HCT116 (cell line): Measurements from ENCODE around the gene TBKBP1. TPM values are rescaled to one million over a fixed set of nuclear protein-coding genes. Genes with fewer than 3 reads are reported as not detected.
A peak's percentile ranks its signal among the peaks of the same experiment; 100 is the strongest.

Experiments
- ATAC-seq: fragments of 200-7000 bp; cut with Tn5 transposase; 2 replicates; pipeline ENCODE4 v1.9.1; 2020; ENCODE audit warnings: mild to moderate bottlenecking, moderate library complexity
- BruUV-seq: library from RNA; stranded (reverse); fragments of 400-500 nt; replicated peaks from 2 replicates; lab custom pipeline; 2021; lab: Mats Ljungman, UMichigan
- CTCF ChIA-PET: fragments of 300-600 bp; sonication (Branson Sonifier 250); formaldehyde crosslinking; loops from one replicate; lab custom pipeline; 2021; ENCODE audit warnings: antibody characterized with exemption; lab: Charles Lee
- POLR2A ChIA-PET: fragments of 300-600, 350-600 bp; sonication (Branson Sonifier 250); formaldehyde crosslinking; loops from one replicate; lab custom pipeline; 2021; ENCODE audit warnings: antibody characterized with exemption; lab: Charles Lee
- RAD21 ChIA-PET, 2 experiments: fragments of 300-600 bp; sonication (Branson Sonifier 250); formaldehyde crosslinking; loops; one replicate each; lab custom pipeline; 2023; ENCODE audit warnings: low total read pairs in 2 of 2; ENCODE audit not compliant: uncharacterized antibody in 2 of 2, unreplicated experiment in 2 of 2, low non-redundant PET in 1 of 2; lab: Charles Lee
- DNase-seq: peaks from one replicate; pipeline ENCODE4 v3.0.0-alpha.2; 2010; ENCODE audit warnings: low read depth, low spot score
- H2AFZ ChIP-seq: fragments of 200-600 bp; shearing (Covaris generic), sonication (generic); 2 replicates; pipeline ENCODE4 v1.6.1; 2017; ENCODE audit warnings: low read depth, mixed run types, mixed read lengths, antibody characterized with exemption, low read length; ENCODE audit not compliant: poor library complexity, severe bottlenecking
- H3K27ac ChIP-seq: 2 replicates; pipeline ENCODE4 v1.5.1; 2012; ENCODE audit warnings: low read depth, low read length
- H3K27me3 ChIP-seq: fragments of 200-600 bp; sonication (generic); 2 replicates; pipeline ENCODE4 v1.6.1; 2016; ENCODE audit warnings: mixed run types, low read length, mixed read lengths; ENCODE audit not compliant: insufficient read depth
- H3K36me3 ChIP-seq, 2 experiments: fragments of 200-500 bp in 1 of 2; fragments of 200-600 bp in 1 of 2; sonication (Bioruptor generic) in 1 of 2; sonication (generic) in 1 of 2; 2 replicates each; pipeline versions ENCODE4 v1.5.1 to v1.6.1; 2014 to 2016; ENCODE audit warnings: low read length in 2 of 2, inconsistent platforms in 1 of 2, mixed read lengths in 1 of 2, mixed run types in 1 of 2; ENCODE audit not compliant: insufficient read depth in 2 of 2, control insufficient read depth in 1 of 2
- H3K4me1 ChIP-seq, 2 experiments: fragments of 200-600 bp in 1 of 2; sonication (generic) in 1 of 2; 2 replicates each; pipeline versions ENCODE4 v1.5.1 to v1.6.1; 2012 to 2017; ENCODE audit warnings: low read length in 2 of 2, inconsistent platforms in 1 of 2, mild to moderate bottlenecking in 1 of 2, mixed read lengths in 1 of 2, mixed run types in 1 of 2, moderate library complexity in 1 of 2; ENCODE audit not compliant: insufficient read depth in 2 of 2, control insufficient read depth in 1 of 2
- H3K4me2 ChIP-seq: fragments of 200-600 bp; sonication (generic); 2 replicates; pipeline ENCODE4 v1.6.1; 2017; ENCODE audit warnings: mixed run types, low read length, mixed read lengths
- H3K4me3 ChIP-seq, 2 experiments: fragments of 200-600 bp in 1 of 2; sonication (generic) in 1 of 2; replicated peaks in 1 of 2; 2 replicates each; pipeline ENCODE4 v1.5.1; 2011 to 2016; ENCODE audit warnings: low read length in 2 of 2, control low read depth in 1 of 2, low read depth in 1 of 2, mild to moderate bottlenecking in 1 of 2, mixed read lengths in 1 of 2, mixed run types in 1 of 2
- H3K79me2 ChIP-seq: fragments of 200-600 bp; sonication (generic); 2 replicates; pipeline ENCODE4 v1.6.1; 2017; ENCODE audit warnings: mild to moderate bottlenecking, mixed run types, low read length, moderate library complexity, mixed read lengths; ENCODE audit not compliant: insufficient read depth
- H3K9ac ChIP-seq: fragments of 200-600 bp; sonication (generic); 2 replicates; pipeline ENCODE4 v1.6.1; 2016; ENCODE audit warnings: low read length, mixed read lengths
- H3K9me2 ChIP-seq: fragments of 200-600 bp; sonication (generic), shearing (Covaris generic); 2 replicates; pipeline ENCODE4 v1.6.1; 2017; ENCODE audit warnings: mixed run types, mild to moderate bottlenecking, moderate library complexity; ENCODE audit not compliant: insufficient read depth
- H3K9me3 ChIP-seq, 2 experiments: fragments of 200-500 bp in 1 of 2; fragments of 200-600 bp in 1 of 2; sonication (Bioruptor generic) in 1 of 2; sonication (generic) in 1 of 2; 2 replicates each; pipeline ENCODE4 v1.6.1; 2014 to 2017; ENCODE audit warnings: low read length in 2 of 2, mixed read lengths in 2 of 2, inconsistent platforms in 1 of 2, low read depth in 1 of 2, mild to moderate bottlenecking in 1 of 2, mixed run types in 1 of 2, moderate library complexity in 1 of 2; ENCODE audit not compliant: control insufficient read depth in 1 of 2, insufficient read depth in 1 of 2
- H4K20me1 ChIP-seq: fragments of 200-600 bp; sonication (generic), shearing (Covaris generic); 2 replicates; pipeline ENCODE4 v1.6.1; 2017; ENCODE audit warnings: mixed run types, mild to moderate bottlenecking, moderate library complexity; ENCODE audit not compliant: insufficient read depth
- CEBPB ChIP-seq: IDR thresholded peaks from 2 replicates; pipeline ENCODE4 v1.6.1; 2012; ENCODE audit warnings: low read depth
- EGR1 ChIP-seq: IDR thresholded peaks from 2 replicates; pipeline ENCODE4 v1.6.1; 2012; ENCODE audit warnings: low read depth
- ELF1 ChIP-seq: IDR thresholded peaks from 2 replicates; pipeline ENCODE4 v1.6.1; 2012; ENCODE audit warnings: low read depth, borderline replicate concordance
- FOSL1 ChIP-seq: IDR thresholded peaks from 2 replicates; pipeline ENCODE4 v1.6.1; 2012; ENCODE audit warnings: low read depth
- JUND ChIP-seq: IDR thresholded peaks from 2 replicates; pipeline ENCODE4 v1.6.1; 2012
- POLR2A ChIP-seq: IDR thresholded peaks from 2 replicates; pipeline ENCODE4 v1.7.0; 2011; ENCODE audit warnings: borderline replicate concordance; ENCODE audit not compliant: insufficient read depth, insufficient read length; ENCODE audit errors: extremely low read depth
- POLR2AphosphoS5 ChIP-seq: IDR thresholded peaks from 2 replicates; pipeline ENCODE4 v1.6.1; 2011; ENCODE audit warnings: mild to moderate bottlenecking, low read depth, low read length, moderate library complexity
- RAD21 ChIP-seq: IDR thresholded peaks from 2 replicates; pipeline ENCODE4 v1.6.1; 2012; ENCODE audit warnings: low read depth, mild to moderate bottlenecking
- SIN3A ChIP-seq: IDR thresholded peaks from 2 replicates; pipeline ENCODE4 v1.6.1; 2012; ENCODE audit warnings: low read depth
- ZNF274 ChIP-seq: fragments of 200-500 bp; sonication (Bioruptor generic); IDR thresholded peaks from 2 replicates; pipeline ENCODE4 v1.6.1; 2014; ENCODE audit warnings: mild to moderate bottlenecking, low read depth, low read length, inconsistent platforms
- intact Hi-C: fragments of 100-400 bp; cut with micrococcal nuclease; formaldehyde crosslinking; loops from 2 replicates; pipeline ENCODE4 v1.10.0; 2022
- total RNA-seq: library from RNA; stranded (reverse); gene quantifications from one replicate; pipeline ENCODE4 v1.2.1, GENCODE V29; 2021; ENCODE audit not compliant: unreplicated experiment
- TF ChIP-seq, protein P1 (sequence below): IDR thresholded peaks from 2 replicates; pipeline ENCODE4 v1.6.1; 2012
- TF ChIP-seq, protein P2 (sequence below): IDR thresholded peaks from 2 replicates; pipeline ENCODE4 v1.6.1; 2012
- TF ChIP-seq, protein P3 (sequence below), 3 experiments: fragments of 200-600 bp in 1 of 3; sonication (generic) in 1 of 3; IDR thresholded peaks in 2 of 3; conservative IDR thresholded peaks in 1 of 3; 2 replicates each; pipeline ENCODE4 v1.5.1; 2012 to 2017; ENCODE audit warnings: low read depth in 2 of 3, low read length in 2 of 3, antibody characterized with exemption in 1 of 3, borderline replicate concordance in 1 of 3, control low read depth in 1 of 3, mild to moderate bottlenecking in 1 of 3, mixed read lengths in 1 of 3, mixed run types in 1 of 3, moderate library complexity in 1 of 3; ENCODE audit not compliant: insufficient read depth in 1 of 3
- TF ChIP-seq, protein P4 (sequence below): IDR thresholded peaks from 2 replicates; pipeline ENCODE4 v1.6.1; 2012; ENCODE audit warnings: low read depth

The TBKBP1 gene
- total RNA-seq, 1 experiment from 2014 or later: 12.4 TPM

DNA sequence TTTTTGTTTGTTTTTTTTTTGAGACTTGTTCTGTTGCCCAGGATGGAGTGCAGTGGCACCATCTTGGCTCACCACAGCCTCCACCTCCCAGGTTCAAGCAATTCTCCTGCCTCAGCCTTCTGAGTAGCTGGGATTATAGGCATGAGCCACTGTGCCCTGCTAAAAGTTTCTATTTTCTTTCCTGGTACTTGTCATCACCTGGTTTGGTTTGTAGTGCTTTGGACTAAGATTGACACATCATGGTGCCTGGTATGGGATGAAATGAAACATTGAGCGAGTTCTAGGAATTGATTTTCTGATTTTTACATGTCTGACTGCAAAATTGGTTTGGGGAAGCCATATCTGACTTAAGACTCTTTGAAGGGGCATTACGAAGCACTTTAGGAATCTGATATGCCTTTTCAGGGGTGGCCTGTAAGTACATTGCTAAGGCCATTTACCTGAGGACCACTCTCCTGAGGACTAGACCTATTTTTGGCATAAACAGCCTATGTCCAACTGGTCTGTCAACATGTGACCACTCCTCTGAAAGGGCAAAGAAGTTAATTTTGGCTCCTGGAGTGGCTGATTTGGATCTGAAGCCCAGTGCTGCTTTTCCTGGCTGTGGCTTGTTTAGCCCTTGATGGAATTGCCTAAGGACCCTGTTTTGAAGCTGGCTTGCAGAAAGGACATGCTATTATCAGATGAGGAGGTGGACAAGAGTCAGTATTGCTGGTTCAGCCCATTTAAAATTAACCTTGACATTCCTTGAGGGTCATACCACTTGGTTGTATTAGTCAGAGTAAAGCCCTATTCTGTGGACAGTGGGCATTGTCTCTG, 18.4 kb upstream of the TBKBP1 start:
- Histone ChIP-seq H3K27me3 (no peaks in the 10 kb centered on the region), H4K20me1 (peaks cover 27% of the 10 kb centered on the region; the same call in 1 of the 2 replicates), H3K4me1 (no peaks in the 10 kb centered on the region), H3K9me3 (no peaks in the 10 kb centered on the region), H3K79me2 (peaks cover 87% of the 10 kb centered on the region), H3K4me2 (no peak overlapping the region), H3K9me2 (no peaks in the 10 kb centered on the region), H3K27ac (no peak overlapping the region), H2AFZ (no peak overlapping the region), H3K36me3 (peaks cover 94 to 97% of the 10 kb centered on the region in 2 experiments), H3K9ac (no peak overlapping the region), H3K4me3 (no peak overlapping the region)
- BruUV-seq: TSS peak; percentile 5
- ATAC-seq (no peak), DNase-seq (no peak)
- POLR2A ChIA-PET: interaction anchor here (0.7 kb wide), 1 partner anchor 62 kb away, joined by 3 read pairs; no protein-coding TSS in a partner anchor
- TF ChIP-seq, protein P1, sequence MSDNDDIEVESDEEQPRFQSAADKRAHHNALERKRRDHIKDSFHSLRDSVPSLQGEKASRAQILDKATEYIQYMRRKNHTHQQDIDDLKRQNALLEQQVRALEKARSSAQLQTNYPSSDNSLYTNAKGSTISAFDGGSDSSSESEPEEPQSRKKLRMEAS: no peak
- no peak for TF ChIP-seq ZNF274
- TF ChIP-seq SIN3A: no peak
- TF ChIP-seq ELF1: no peak
- no peak for TF ChIP-seq POLR2A
- TF ChIP-seq JUND: no peak
- no peak for TF ChIP-seq FOSL1
- no peak for TF ChIP-seq CEBPB
- no peak for TF ChIP-seq EGR1
- TF ChIP-seq, protein P2, sequence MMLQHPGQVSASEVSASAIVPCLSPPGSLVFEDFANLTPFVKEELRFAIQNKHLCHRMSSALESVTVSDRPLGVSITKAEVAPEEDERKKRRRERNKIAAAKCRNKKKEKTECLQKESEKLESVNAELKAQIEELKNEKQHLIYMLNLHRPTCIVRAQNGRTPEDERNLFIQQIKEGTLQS: no peak
- TF ChIP-seq, protein P3, sequence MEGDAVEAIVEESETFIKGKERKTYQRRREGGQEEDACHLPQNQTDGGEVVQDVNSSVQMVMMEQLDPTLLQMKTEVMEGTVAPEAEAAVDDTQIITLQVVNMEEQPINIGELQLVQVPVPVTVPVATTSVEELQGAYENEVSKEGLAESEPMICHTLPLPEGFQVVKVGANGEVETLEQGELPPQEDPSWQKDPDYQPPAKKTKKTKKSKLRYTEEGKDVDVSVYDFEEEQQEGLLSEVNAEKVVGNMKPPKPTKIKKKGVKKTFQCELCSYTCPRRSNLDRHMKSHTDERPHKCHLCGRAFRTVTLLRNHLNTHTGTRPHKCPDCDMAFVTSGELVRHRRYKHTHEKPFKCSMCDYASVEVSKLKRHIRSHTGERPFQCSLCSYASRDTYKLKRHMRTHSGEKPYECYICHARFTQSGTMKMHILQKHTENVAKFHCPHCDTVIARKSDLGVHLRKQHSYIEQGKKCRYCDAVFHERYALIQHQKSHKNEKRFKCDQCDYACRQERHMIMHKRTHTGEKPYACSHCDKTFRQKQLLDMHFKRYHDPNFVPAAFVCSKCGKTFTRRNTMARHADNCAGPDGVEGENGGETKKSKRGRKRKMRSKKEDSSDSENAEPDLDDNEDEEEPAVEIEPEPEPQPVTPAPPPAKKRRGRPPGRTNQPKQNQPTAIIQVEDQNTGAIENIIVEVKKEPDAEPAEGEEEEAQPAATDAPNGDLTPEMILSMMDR (IDR thresholded peaks at IDR 0.05 in 2 of 3, conservative IDR thresholded peaks at IDR 0.05 in 1 of 3; ENCODE audit: borderline replicate concordance in 1 of 3, insufficient read depth in 1 of 3, low read depth in 2 of 3, low read length in 2 of 3): no peak
- TF ChIP-seq, protein P4, sequence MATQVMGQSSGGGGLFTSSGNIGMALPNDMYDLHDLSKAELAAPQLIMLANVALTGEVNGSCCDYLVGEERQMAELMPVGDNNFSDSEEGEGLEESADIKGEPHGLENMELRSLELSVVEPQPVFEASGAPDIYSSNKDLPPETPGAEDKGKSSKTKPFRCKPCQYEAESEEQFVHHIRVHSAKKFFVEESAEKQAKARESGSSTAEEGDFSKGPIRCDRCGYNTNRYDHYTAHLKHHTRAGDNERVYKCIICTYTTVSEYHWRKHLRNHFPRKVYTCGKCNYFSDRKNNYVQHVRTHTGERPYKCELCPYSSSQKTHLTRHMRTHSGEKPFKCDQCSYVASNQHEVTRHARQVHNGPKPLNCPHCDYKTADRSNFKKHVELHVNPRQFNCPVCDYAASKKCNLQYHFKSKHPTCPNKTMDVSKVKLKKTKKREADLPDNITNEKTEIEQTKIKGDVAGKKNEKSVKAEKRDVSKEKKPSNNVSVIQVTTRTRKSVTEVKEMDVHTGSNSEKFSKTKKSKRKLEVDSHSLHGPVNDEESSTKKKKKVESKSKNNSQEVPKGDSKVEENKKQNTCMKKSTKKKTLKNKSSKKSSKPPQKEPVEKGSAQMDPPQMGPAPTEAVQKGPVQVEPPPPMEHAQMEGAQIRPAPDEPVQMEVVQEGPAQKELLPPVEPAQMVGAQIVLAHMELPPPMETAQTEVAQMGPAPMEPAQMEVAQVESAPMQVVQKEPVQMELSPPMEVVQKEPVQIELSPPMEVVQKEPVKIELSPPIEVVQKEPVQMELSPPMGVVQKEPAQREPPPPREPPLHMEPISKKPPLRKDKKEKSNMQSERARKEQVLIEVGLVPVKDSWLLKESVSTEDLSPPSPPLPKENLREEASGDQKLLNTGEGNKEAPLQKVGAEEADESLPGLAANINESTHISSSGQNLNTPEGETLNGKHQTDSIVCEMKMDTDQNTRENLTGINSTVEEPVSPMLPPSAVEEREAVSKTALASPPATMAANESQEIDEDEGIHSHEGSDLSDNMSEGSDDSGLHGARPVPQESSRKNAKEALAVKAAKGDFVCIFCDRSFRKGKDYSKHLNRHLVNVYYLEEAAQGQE: no peak
- TF ChIP-seq RAD21: no peak
- no peak for TF ChIP-seq POLR2AphosphoS5
- CTCF ChIA-PET: no interaction called here
- intact Hi-C loops: no loop called here
- RAD21 ChIA-PET: no interaction called here
